ENCODE measurements around the gene CASTOR1. TPM values are rescaled to one million over a fixed set of nuclear protein-coding genes. Genes with fewer than 3 reads are reported as not detected.

CASTOR1 gene
- total RNA-seq, 2 donors from 2014 or later = 10.6 to 12.4 TPM

- ATAC-seq (no peak), DNase-seq (no peak)
- no peaks in the 10 kb centered on the region for H3K9me3 ChIP-seq (ENCODE audit: control insufficient read depth, low read length, poor library complexity, severe bottlenecking)
- Mint-ChIP-seq H3K36me3 (ENCODE audit: low read depth) (peaks cover 6% of the 10 kb centered on the region), H3K4me1 (peaks cover 77% of the 10 kb centered on the region), H3K4me3 (peak overlapping the region; percentile 61), H3K27ac (peak overlapping the region; percentile 86), H3K27me3 (no peaks in the 10 kb centered on the region)
Observed at GRCh38 chr22:30313527-30314363, 24.4 kb upstream of the CASTOR1 start.

- Mint-ChIP-seq H3K36me3 (ENCODE audit: low read depth) (peaks cover 4% of the 10 kb centered on the region), H3K4me3 (peak overlapping the region; percentile 19)
- no peak for ATAC-seq
Observed at GRCh38 chr22:30312053-30312452, 22.7 kb upstream of the CASTOR1 start.

GRCh38 chr22:30310881-30311771 lies 21.8 kb upstream of the CASTOR1 start:
- no peaks in the 10 kb centered on the region for H3K27me3 Mint-ChIP-seq
- H3K9me3 ChIP-seq (ENCODE audit: control insufficient read depth, low read length, poor library complexity, severe bottlenecking) = no peaks in the 10 kb centered on the region
- H3K36me3 Mint-ChIP-seq (ENCODE audit: low read depth) = peaks cover 4% of the 10 kb centered on the region
- DNase-seq (no peak), ATAC-seq (no peak)
- H3K4me3 Mint-ChIP-seq = peak overlapping the region; percentile 86
- H3K27ac Mint-ChIP-seq = peak overlapping the region; percentile 86
- peaks cover 83% of the 10 kb centered on the region for H3K4me1 Mint-ChIP-seq

More at GRCh38 chr22:30312053-30312452, 22.7 kb upstream of the CASTOR1 start:
- peak overlapping the region; percentile 86 for H3K27ac Mint-ChIP-seq
- no peaks in the 10 kb centered on the region for H3K9me3 ChIP-seq (ENCODE audit: control insufficient read depth, low read length, poor library complexity, severe bottlenecking)
- DNase-seq = no peak
- peaks cover 79% of the 10 kb centered on the region for H3K4me1 Mint-ChIP-seq
- no peaks in the 10 kb centered on the region for H3K27me3 Mint-ChIP-seq

- H3K4me3 Mint-ChIP-seq = peak overlapping the region; percentile 86
Observed at GRCh38 chr22:30309951-30310741, 20.8 kb upstream of the CASTOR1 start.

GRCh38 chr22:30308518-30309230 lies 19.4 kb upstream of the CASTOR1 start:
- Mint-ChIP-seq H3K4me3 (peak overlapping the region; percentile 86), H3K27ac (peak overlapping the region; percentile 86)
- ATAC-seq = no peak

More at GRCh38 chr22:30309951-30310741, 20.8 kb upstream of the CASTOR1 start:
- ATAC-seq (peak; percentile 58), DNase-seq (no peak)
- no peaks in the 10 kb centered on the region for H3K27me3 Mint-ChIP-seq
- peak overlapping the region; percentile 86 for H3K27ac Mint-ChIP-seq
- peaks cover 4% of the 10 kb centered on the region for H3K36me3 Mint-ChIP-seq (ENCODE audit: low read depth)
- H3K9me3 ChIP-seq (ENCODE audit: control insufficient read depth, low read length, poor library complexity, severe bottlenecking) = no peaks in the 10 kb centered on the region
- peaks cover 83% of the 10 kb centered on the region for H3K4me1 Mint-ChIP-seq

GRCh38 chr22:30308093-30308492 lies 18.8 kb upstream of the CASTOR1 start:
- ATAC-seq (no peak), DNase-seq (no peak)
- Mint-ChIP-seq H3K4me1 (peaks cover 91% of the 10 kb centered on the region), H3K4me3 (peak overlapping the region; percentile 85), H3K36me3 (ENCODE audit: low read depth) (peaks cover 6% of the 10 kb centered on the region), H3K27ac (peak overlapping the region; percentile 86), H3K27me3 (no peaks in the 10 kb centered on the region)
- H3K9me3 ChIP-seq (ENCODE audit: control insufficient read depth, low read length, poor library complexity, severe bottlenecking) = no peaks in the 10 kb centered on the region

More at GRCh38 chr22:30308518-30309230, 19.4 kb upstream of the CASTOR1 start:
- Mint-ChIP-seq H3K36me3 (ENCODE audit: low read depth) (peaks cover 4% of the 10 kb centered on the region), H3K4me1 (peaks cover 86% of the 10 kb centered on the region), H3K27me3 (no peaks in the 10 kb centered on the region)
- no peaks in the 10 kb centered on the region for H3K9me3 ChIP-seq (ENCODE audit: control insufficient read depth, low read length, poor library complexity, severe bottlenecking)
- no peak for DNase-seq

GRCh38 chr22:30307041-30307574 lies 17.8 kb upstream of the CASTOR1 start:
- Mint-ChIP-seq H3K27ac (peak overlapping the region; percentile 86), H3K4me3 (peak overlapping the region; percentile 89), H3K27me3 (no peaks in the 10 kb centered on the region), H3K4me1 (peaks cover 91% of the 10 kb centered on the region), H3K36me3 (ENCODE audit: low read depth) (peaks cover 4% of the 10 kb centered on the region)
- H3K9me3 ChIP-seq (ENCODE audit: control insufficient read depth, low read length, poor library complexity, severe bottlenecking) = no peaks in the 10 kb centered on the region
- ATAC-seq = peak; percentile 13
- DNase-seq = no peak

GRCh38 chr22:30306627-30307011 lies 17.3 kb upstream of the CASTOR1 start:
- Mint-ChIP-seq H3K36me3 (ENCODE audit: low read depth) (peaks cover 4% of the 10 kb centered on the region), H3K27me3 (no peaks in the 10 kb centered on the region), H3K27ac (peak overlapping the region; percentile 86), H3K4me3 (peak overlapping the region; percentile 89), H3K4me1 (peaks cover 90% of the 10 kb centered on the region)
- H3K9me3 ChIP-seq (ENCODE audit: control insufficient read depth, low read length, poor library complexity, severe bottlenecking) = no peaks in the 10 kb centered on the region
- DNase-seq = no peak
- ATAC-seq = peak; percentile 45

- no peaks in the 10 kb centered on the region for H3K9me3 ChIP-seq (ENCODE audit: control insufficient read depth, low read length, poor library complexity, severe bottlenecking)
- H3K36me3 Mint-ChIP-seq (ENCODE audit: low read depth) = peaks cover 4% of the 10 kb centered on the region
- peak overlapping the region; percentile 86 for H3K27ac Mint-ChIP-seq
- no peaks in the 10 kb centered on the region for H3K27me3 Mint-ChIP-seq
- DNase-seq (no peak), ATAC-seq (peak; percentile 66)
- H3K4me1 Mint-ChIP-seq = peaks cover 90% of the 10 kb centered on the region
- peak overlapping the region; percentile 89 for H3K4me3 Mint-ChIP-seq
Observed at GRCh38 chr22:30305906-30306626, 16.8 kb upstream of the CASTOR1 start.

- DNase-seq = peak in 2 of 3 donors; percentile 22 to 33
- peak; percentile 68 for ATAC-seq
- H3K36me3 Mint-ChIP-seq (ENCODE audit: low read depth) = peaks cover 4% of the 10 kb centered on the region
- no peaks in the 10 kb centered on the region for H3K27me3 Mint-ChIP-seq
- H3K4me1 Mint-ChIP-seq = peaks cover 84% of the 10 kb centered on the region
- H3K9me3 ChIP-seq (ENCODE audit: control insufficient read depth, low read length, poor library complexity, severe bottlenecking) = no peaks in the 10 kb centered on the region
- H3K27ac Mint-ChIP-seq = peak overlapping the region; percentile 86
- peak overlapping the region; percentile 89 for H3K4me3 Mint-ChIP-seq
Observed at GRCh38 chr22:30305519-30305905, 16.2 kb upstream of the CASTOR1 start.

GRCh38 chr22:30304495-30305244 lies 15.4 kb upstream of the CASTOR1 start:
- Mint-ChIP-seq H3K4me1 (peaks cover 76% of the 10 kb centered on the region), H3K27me3 (no peaks in the 10 kb centered on the region), H3K27ac (peak overlapping the region; percentile 86), H3K4me3 (peak overlapping the region; percentile 89), H3K36me3 (ENCODE audit: low read depth) (peaks cover 4% of the 10 kb centered on the region)
- no peaks in the 10 kb centered on the region for H3K9me3 ChIP-seq (ENCODE audit: control insufficient read depth, low read length, poor library complexity, severe bottlenecking)
- ATAC-seq (no peak), DNase-seq (no peak)
